HG02610 (cell line): Measurements from ENCODE around the gene MLEC.

Experiments used
- ATAC-seq: cut with Tn5 transposase; IDR thresholded peaks from one replicate; pipeline ENCODE4 v1.9.1; 2021; ENCODE audit warnings: mild to moderate bottlenecking, moderate library complexity; ENCODE audit not compliant: unreplicated experiment

Gene MLEC, protein sequence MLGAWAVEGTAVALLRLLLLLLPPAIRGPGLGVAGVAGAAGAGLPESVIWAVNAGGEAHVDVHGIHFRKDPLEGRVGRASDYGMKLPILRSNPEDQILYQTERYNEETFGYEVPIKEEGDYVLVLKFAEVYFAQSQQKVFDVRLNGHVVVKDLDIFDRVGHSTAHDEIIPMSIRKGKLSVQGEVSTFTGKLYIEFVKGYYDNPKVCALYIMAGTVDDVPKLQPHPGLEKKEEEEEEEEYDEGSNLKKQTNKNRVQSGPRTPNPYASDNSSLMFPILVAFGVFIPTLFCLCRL

GRCh38 chr12:120686690-120687577, at the start of gene MLEC:
Gene MLEC, plus strand, starts transcription at chr12:120687149. Its CDS starts 148 bp downstream, at chr12:120687297.
- ATAC-seq, result peak; percentile 69

DNA sequence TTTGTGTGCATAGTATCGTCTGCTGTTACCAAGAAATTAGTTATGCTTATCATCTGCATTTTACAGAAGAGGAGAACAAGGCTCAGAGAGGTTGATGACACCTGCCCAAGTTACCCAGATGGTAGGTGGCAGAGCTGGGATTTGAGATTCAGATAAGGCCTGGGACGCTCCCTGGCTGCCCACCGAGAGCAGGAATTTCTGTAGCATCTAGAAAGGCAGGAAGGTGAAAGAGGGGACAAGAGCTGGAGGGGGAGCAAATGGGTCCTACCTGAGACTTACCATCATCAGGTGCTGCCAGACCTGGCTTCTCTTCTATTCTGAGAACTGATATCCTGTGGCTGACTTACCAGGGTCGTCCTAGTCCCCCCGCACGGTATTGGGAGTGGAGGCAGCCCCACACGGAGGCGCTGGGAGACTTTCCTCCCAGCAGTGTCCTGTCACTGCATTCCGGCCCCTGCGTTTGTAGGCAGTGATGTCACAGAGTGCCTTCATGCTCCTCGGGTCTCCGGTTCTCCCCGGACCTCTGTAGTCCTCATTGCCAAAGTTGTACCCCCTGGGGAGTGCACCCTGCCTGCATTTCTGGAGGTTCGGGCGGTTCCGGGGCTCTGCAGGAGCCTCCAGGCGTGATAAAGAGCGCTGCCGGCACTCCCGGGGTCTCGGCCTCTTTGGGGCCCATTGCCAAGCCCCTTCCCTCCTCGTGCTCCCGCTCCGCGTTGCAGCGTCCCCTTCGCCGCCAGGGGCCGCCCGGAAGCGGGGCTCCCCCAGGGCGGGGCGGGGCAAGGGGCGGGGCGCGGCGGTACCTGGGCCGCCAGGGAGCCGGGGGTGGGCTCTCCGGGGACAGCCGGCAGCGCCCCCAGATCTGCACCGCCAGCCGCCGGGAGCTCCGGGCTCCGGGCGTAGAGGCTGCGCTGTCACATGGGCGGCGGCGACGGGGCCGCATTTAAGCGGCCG, 46.9 kb upstream of the MLEC start, which contains the start of gene CABP1:
Gene CABP1, plus strand, starts transcription at position 856 of the 951 bp plus-strand sequence. Its CDS starts 60 bp downstream, at position 916.
- ATAC-seq, result peak; percentile 68

GRCh38 chr12:120640861-120641833, 45.8 kb upstream of the MLEC start:
- ATAC-seq, result no peak

DNA sequence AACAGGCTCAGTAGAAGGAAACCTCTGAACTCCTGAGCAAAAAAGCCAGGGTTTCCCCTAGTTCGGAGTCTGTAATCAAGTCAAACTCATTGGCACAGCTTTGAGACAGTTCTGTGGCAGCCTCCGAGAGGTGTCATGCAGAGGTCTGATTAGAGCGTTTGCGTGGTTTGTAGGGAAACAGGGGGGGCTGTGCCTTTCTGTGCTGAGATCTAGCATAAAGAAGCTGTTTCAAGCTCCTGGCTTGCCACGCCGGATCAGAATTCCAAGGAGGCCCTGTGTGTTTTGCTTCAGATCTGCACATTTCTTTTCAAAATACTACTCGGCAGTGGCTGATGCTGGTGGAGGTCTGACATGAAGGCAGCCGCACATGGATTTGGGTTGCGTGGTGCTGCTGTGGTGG, 44.8 kb upstream of the MLEC start:
- no peak for ATAC-seq

DNA sequence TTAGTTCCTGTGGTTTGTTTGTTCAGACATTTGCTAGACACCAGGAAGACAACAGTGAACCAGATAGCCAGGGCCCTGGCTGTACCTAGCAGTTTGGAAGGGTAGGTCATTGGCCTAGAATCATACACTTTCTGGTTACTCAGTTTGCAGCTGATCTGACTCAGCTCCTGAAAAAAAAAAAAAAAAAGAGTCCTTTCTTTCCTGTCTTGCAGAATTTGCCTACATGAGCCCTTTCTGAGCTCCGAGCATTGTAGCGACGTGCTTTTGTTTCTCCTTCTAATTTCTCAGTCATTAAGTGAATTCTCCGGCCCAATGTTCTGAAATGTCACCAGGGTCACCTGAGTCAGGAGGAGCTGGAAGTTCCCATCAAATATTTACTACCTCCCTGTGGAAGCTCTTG, 44.1 kb upstream of the MLEC start:
- no peak for ATAC-seq

DNA sequence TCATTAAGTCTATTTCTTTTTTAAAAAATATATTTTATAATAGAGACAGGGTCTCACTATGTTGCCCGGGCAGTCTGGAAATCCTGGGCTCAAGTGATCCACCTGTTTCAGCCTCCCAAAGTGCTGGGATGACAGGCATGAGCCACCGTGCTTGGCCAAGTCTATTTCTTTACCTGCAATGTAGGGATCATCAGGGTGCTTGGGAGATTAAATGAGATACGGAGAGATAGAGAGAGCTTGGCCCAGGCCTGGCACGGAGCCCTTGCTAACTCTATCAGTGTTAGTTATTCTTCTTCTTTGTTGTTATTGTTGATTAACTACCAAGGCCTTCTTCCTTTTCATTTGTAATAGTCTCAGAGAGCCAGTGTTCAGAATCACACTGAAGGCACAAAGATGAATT, 43.4 kb upstream of the MLEC start:
- no peak for ATAC-seq

DNA sequence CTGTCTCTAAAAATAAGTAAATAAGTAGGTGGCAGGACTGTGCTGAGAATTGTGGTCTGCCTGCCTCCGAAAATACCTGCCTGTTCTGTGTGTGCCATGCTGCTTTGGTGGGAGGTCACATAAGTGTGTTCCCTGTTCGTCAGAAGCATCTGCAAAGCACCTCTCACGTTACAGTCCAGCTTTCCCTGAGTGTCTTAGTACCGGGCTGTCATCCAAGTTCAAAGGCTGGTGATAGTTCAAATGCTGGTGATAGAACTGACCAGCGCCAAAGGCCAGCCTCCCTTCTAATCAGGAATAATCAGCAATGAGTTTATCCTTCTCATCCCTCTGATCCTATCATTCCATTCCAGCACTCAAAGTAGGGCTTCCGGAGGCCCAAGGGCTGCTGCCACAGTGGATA, 40.9 kb upstream of the MLEC start:
- no peak for ATAC-seq

DNA sequence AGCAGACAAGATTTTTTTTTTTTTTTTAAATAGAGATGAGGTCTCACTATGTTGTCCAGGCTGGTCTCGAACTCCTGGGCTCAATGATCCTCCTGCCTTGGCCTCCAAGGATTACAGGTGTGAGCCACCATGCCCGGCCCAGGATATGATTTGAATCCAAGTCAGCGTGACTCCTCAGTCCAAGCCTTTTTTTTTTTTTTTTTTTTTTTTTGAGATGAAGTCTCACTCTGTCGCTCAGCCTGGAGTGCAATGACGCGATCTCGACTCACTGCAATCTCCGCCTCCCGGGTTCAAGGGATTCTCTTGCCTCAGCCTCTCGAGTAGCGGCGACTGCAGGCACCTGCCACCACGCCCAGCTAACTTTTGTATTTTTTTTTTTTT, 39.6 kb upstream of the MLEC start:
- no peak for ATAC-seq

GRCh38 chr12:120649442-120650232, 37.3 kb upstream of the MLEC start:
- no peak for ATAC-seq

- no peak for ATAC-seq
These were observed 36.7 kb upstream of the MLEC start for GRCh38 chr12:120650233-120650690.

- no peak for ATAC-seq
These were observed 35.1 kb upstream of the MLEC start for GRCh38 chr12:120651821-120652220.

- no peak for ATAC-seq
These were observed 34.1 kb upstream of the MLEC start for GRCh38 chr12:120652656-120653435.

DNA sequence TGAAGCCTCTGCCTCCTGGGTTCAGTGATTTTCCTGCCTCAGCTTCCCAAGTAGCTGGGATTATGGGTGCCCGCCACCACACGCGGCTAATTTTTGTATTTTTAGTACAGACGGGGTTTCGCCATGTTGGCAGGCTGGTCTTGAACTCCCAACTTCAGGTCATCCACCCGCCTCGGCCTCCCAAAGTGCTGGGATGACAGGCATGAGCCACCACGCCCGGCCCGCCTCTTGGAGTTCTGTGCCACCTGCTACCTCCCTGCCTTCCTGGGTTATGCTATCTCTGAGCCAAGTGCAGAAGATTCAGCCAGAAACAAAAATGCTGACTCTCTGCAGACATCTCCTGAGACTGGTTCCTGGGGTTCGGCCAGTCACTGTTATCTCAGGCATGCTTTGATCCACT, 33.3 kb upstream of the MLEC start:
- ATAC-seq, result no peak

DNA sequence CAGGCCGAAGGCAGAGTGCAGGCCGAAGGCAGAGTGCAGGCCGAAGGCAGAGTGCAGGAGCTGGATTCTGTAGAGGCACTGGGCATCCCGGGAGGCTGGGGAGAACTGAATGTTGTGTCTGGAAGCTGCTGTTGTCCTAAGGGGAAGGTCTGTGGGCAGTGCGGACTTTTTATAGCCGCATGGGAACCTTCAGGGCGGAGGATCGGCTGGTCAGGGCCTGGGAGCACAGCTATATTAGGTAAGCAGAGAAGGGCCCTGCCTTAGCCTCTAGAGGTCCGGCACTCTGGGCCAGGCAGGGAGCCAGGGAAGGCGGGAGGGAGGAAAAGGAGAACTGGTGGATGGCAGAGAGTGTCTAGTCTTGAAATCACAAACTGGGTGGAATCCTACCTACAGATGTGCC, 32.3 kb upstream of the MLEC start:
- no peak for ATAC-seq

DNA sequence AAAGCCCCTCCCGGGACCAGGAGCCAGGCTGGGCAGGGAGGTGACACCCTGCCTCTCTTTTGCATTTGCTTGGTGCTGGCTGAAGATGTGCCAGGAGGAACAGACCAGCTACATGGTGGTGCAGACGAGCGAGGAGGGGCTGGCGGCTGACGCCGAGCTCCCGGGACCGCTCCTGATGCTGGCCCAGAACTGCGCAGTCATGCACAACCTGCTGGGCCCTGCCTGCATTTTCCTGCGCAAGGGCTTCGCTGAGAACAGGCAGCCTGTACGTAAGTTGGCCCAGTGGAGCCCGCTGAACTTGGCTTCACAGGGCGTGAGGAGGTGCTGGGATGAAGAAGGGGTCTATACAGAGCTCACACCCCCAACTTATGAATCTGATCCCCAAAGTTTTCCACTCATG, 30.9 kb upstream of the MLEC start:
- ATAC-seq, result no peak

DNA sequence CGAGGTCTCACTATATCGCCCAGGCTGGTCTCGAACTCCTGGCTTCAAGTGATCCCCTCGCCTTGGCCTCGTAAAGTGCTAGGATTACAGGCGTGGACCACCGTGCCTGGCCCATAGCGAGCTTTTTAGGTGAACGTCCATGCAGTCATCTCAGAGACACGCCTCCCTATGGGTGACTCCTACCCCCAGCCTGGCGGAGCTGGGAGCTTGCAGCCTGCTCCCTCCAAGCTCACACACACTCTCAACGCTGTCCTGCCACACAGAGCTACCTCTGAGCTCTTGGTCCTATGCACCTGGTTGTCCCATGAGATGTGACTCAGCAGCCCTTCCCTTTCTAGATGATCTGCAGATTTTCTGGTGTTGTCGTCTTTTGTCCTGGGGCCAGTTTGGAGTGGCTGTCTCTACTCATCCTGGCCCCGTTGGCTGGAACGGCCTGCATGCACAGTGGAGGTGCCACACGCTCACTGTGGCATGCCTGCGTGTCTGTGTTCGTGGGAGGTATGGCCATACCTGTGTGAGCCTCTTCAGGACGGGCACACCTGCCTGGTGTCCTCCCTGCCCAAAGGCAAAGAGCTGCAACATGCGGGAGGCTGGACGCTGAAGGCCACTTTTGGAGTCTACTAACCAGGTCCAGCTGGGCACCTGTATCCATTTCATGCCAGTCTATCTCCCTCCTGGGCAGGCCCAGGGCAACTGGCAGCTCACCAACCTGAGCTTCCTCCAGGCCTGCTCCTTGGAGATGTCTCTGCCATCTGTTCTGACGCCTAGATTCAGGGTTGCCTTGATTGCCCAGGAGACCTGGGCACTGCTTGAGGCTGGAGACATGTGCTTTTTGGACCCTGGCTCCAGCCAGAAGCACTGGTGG, 28.4 kb upstream of the MLEC start:
- ATAC-seq, result no peak

DNA sequence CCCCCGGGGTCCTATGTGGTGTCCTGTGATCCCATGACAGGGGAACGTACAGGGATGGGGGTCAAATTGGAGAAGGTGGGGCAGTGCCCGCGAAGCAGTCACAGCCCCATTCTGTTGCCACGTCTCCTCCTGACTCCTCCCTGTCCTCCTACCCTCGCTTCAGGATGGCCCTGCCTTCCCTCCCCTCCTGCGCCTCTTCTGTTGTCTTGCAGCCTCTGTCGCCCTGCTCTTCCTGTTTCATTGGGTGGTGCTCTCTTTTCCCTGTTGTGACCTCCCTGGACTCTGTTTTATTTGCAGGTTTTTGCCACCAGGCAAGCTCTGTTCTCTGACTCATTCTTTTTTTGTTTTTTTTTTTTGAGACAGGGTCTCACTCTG, 27.8 kb upstream of the MLEC start:
- ATAC-seq, result no peak
